NB4 (cell line): Measurements from ENCODE around the gene RHPN2.

Source experiments
- POLR2A ChIP-seq: IDR thresholded peaks from 2 replicates; pipeline ENCODE4 v1.6.1; 2011; ENCODE audit warnings: mild to moderate bottlenecking; ENCODE audit not compliant: insufficient read length; ENCODE audit errors: extremely low read depth
- TF ChIP-seq, protein P1 (sequence below): IDR thresholded peaks from 2 replicates; pipeline ENCODE4 v1.6.1; 2011; ENCODE audit warnings: low read depth, low read length
- TF ChIP-seq, protein P2 (sequence below): IDR thresholded peaks from one replicate; pipeline ENCODE4 v1.5.1; 2012; ENCODE audit warnings: low read depth, low read length

DNA sequence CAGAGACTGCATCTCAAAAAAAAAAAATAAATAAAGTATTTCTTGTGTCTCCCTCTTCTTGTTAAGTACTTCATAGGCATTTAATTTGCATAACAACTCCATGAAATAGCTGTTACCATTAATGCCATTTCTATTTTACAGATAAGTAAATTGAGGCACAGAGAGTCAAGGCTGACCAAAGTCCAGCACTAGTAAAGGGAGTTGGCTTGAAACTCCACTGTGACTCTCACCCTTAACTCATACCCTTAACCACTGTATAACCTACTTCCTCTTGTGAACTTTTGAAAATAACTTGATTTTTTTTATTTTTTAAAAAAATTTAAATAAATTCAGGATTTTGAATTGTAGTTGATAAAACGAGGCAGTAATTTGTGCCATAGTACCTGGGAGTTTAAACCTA is 22.3 kb upstream of the RHPN2 start:
- TF ChIP-seq, protein P1, sequence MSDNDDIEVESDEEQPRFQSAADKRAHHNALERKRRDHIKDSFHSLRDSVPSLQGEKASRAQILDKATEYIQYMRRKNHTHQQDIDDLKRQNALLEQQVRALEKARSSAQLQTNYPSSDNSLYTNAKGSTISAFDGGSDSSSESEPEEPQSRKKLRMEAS: no peak
- TF ChIP-seq, protein P2, sequence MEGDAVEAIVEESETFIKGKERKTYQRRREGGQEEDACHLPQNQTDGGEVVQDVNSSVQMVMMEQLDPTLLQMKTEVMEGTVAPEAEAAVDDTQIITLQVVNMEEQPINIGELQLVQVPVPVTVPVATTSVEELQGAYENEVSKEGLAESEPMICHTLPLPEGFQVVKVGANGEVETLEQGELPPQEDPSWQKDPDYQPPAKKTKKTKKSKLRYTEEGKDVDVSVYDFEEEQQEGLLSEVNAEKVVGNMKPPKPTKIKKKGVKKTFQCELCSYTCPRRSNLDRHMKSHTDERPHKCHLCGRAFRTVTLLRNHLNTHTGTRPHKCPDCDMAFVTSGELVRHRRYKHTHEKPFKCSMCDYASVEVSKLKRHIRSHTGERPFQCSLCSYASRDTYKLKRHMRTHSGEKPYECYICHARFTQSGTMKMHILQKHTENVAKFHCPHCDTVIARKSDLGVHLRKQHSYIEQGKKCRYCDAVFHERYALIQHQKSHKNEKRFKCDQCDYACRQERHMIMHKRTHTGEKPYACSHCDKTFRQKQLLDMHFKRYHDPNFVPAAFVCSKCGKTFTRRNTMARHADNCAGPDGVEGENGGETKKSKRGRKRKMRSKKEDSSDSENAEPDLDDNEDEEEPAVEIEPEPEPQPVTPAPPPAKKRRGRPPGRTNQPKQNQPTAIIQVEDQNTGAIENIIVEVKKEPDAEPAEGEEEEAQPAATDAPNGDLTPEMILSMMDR: no peak
- TF ChIP-seq POLR2A: no peak
